HCT116 (cell line): Measurements from ENCODE around the gene HAAO.

ENCODE experiments used
- CBX3 ChIP-seq: IDR thresholded peaks from 2 replicates; pipeline ENCODE4 v1.6.1; 2012; ENCODE audit warnings: low read depth
- CTCF ChIP-seq, 3 experiments: fragments of 200-600 bp in 1 of 3; sonication (generic) in 1 of 3; IDR thresholded peaks in 2 of 3; conservative IDR thresholded peaks in 1 of 3; 2 replicates each; pipeline ENCODE4 v1.5.1; 2012 to 2017; ENCODE audit warnings: low read depth in 2 of 3, low read length in 2 of 3, antibody characterized with exemption in 1 of 3, borderline replicate concordance in 1 of 3, control low read depth in 1 of 3, mild to moderate bottlenecking in 1 of 3, mixed read lengths in 1 of 3, mixed run types in 1 of 3, moderate library complexity in 1 of 3; ENCODE audit not compliant: insufficient read depth in 1 of 3
- EZH2 ChIP-seq: fragments of 200-600 bp; sonication (generic); IDR thresholded peaks from 2 replicates; pipeline ENCODE4 v1.6.1; 2017; ENCODE audit warnings: antibody characterized with exemption, mixed run types
- FOSL1 ChIP-seq: IDR thresholded peaks from 2 replicates; pipeline ENCODE4 v1.6.1; 2012; ENCODE audit warnings: low read depth
- POLR2A ChIP-seq: IDR thresholded peaks from 2 replicates; pipeline ENCODE4 v1.7.0; 2011; ENCODE audit warnings: borderline replicate concordance; ENCODE audit not compliant: insufficient read depth, insufficient read length; ENCODE audit errors: extremely low read depth
- POLR2AphosphoS5 ChIP-seq: IDR thresholded peaks from 2 replicates; pipeline ENCODE4 v1.6.1; 2011; ENCODE audit warnings: mild to moderate bottlenecking, low read depth, low read length, moderate library complexity
- RAD21 ChIP-seq: IDR thresholded peaks from 2 replicates; pipeline ENCODE4 v1.6.1; 2012; ENCODE audit warnings: low read depth, mild to moderate bottlenecking
- TCF7L2 ChIP-seq: IDR thresholded peaks from 2 replicates; pipeline ENCODE4 v1.7.0; 2011; ENCODE audit warnings: borderline replicate concordance, inconsistent platforms; ENCODE audit not compliant: insufficient read depth, insufficient read length; ENCODE audit errors: extremely low read depth
- ZBTB33 ChIP-seq: IDR thresholded peaks from 2 replicates; pipeline ENCODE4 v1.6.1; 2011; ENCODE audit warnings: mild to moderate bottlenecking, low read length, moderate library complexity; ENCODE audit not compliant: insufficient replicate concordance; ENCODE audit errors: extremely low read depth
- ZNF274 ChIP-seq: fragments of 200-500 bp; sonication (Bioruptor generic); IDR thresholded peaks from 2 replicates; pipeline ENCODE4 v1.6.1; 2014; ENCODE audit warnings: mild to moderate bottlenecking, low read depth, low read length, inconsistent platforms
- TF ChIP-seq, protein P1 (sequence below): IDR thresholded peaks from 2 replicates; pipeline ENCODE4 v1.6.1; 2012

- TF ChIP-seq CTCF (IDR thresholded peaks at IDR 0.05 in 2 of 3, conservative IDR thresholded peaks at IDR 0.05 in 1 of 3; ENCODE audit: borderline replicate concordance in 1 of 3, insufficient read depth in 1 of 3, low read depth in 2 of 3, low read length in 2 of 3) (no peak), RAD21 (no peak), EZH2 (no peak), ZBTB33 (no peak), CBX3 (no peak), POLR2A (no peak), TCF7L2 (no peak), ZNF274 (no peak), FOSL1 (no peak), POLR2AphosphoS5 (no peak)
- TF ChIP-seq, protein P1, sequence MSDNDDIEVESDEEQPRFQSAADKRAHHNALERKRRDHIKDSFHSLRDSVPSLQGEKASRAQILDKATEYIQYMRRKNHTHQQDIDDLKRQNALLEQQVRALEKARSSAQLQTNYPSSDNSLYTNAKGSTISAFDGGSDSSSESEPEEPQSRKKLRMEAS = no peak
These were observed 4.5 kb downstream of the HAAO start for GRCh38 chr2:42787788-42788477.
